Fibroblast of villous mesenchyme (primary cell): ENCODE results near the gene XYLT1. TPM values are rescaled to one million over a fixed set of nuclear protein-coding genes. Genes with fewer than 3 reads are reported as not detected.
"Not testable (repeated sequence)": the region's sequence is repeated elsewhere in the genome, so short reads cannot be mapped to it uniquely, and the experiment has no call there.

ENCODE experiments used
- DNase-seq: peaks from one replicate; pipeline ENCODE4 v3.0.0-alpha.2; 2010; ENCODE audit warnings: low read depth
- H3K4me3 ChIP-seq: 2 replicates; pipeline ENCODE4 v1.5.1; 2011; ENCODE audit warnings: low read depth, mild to moderate bottlenecking, low read length
- total RNA-seq: library from RNA; depleted of rRNA; stranded (reverse); fragments of >200 nt; gene quantifications from 2 replicates; pipeline ENCODE4 v1.2.3, GENCODE V29; 2012
- TF ChIP-seq, protein P1 (sequence below): IDR thresholded peaks from 2 replicates; pipeline ENCODE4 v1.5.1; 2012; ENCODE audit warnings: low read depth, mild to moderate bottlenecking, low read length; ENCODE audit not compliant: insufficient read depth

XYLT1 gene
- total RNA-seq, 1 donor = 2.6 TPM

DNA sequence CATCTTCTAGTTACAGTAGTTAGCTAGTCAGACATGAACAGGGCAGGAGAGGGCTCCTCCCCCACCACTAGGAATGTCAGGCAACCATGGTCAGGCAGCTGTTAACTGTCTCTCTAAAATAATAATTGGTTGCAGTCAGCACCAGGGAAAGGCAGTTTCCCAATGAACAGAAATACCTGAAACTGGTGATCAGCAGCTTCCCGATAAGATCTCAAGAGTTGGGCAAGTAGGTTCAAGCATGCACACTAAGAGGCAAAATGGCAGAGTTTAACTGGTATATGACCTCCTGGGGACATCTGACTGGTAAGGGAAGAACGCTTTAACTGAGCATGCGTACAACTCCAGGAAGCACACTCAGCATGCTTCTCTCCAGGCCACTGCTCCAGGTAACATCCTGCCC lies 12.6 kb upstream of the XYLT1 start:
- TF ChIP-seq, protein P1, sequence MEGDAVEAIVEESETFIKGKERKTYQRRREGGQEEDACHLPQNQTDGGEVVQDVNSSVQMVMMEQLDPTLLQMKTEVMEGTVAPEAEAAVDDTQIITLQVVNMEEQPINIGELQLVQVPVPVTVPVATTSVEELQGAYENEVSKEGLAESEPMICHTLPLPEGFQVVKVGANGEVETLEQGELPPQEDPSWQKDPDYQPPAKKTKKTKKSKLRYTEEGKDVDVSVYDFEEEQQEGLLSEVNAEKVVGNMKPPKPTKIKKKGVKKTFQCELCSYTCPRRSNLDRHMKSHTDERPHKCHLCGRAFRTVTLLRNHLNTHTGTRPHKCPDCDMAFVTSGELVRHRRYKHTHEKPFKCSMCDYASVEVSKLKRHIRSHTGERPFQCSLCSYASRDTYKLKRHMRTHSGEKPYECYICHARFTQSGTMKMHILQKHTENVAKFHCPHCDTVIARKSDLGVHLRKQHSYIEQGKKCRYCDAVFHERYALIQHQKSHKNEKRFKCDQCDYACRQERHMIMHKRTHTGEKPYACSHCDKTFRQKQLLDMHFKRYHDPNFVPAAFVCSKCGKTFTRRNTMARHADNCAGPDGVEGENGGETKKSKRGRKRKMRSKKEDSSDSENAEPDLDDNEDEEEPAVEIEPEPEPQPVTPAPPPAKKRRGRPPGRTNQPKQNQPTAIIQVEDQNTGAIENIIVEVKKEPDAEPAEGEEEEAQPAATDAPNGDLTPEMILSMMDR = no peak
- H3K4me3 ChIP-seq = no peak overlapping the region
- no peak for DNase-seq

DNA sequence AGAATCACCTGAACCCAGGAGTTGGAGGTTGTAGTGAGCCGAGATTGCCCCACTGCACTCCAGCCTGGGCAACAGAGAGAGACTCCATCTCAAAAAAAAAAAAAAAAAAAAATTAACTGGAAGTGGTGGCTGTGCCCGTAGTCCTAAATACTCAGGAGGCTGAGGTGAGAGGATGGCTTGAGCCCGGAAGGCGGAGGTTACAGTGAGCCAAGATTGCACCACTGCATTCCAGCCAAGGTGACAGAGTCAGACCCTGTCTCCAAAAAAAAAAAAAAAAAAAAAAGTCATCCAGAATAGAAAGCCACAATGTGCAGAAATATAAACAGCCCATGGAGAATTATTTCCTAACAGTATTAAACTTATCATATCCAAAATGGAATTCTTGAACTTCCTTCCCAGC lies 11.6 kb upstream of the XYLT1 start:
- DNase-seq, H3K4me3 ChIP-seq: not testable (repeated sequence)

DNA sequence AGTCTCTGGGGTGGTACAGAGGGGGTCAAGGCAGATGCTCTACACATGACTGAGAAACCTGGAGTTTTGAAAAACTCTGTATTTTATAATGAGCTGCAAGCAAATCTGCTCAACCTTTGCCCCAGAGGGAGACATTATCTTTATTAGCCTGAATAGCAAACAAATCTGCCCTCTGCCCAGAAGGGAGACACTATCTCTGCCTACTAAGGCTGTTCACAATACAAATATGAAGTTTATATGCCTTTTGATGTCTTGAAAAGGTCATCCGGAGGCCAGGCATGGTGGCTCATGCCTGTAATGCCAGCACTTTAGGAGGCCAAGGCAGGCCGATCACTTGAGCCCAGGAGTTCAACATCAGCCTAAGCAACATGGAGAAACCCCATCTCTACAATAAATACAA lies 11.0 kb upstream of the XYLT1 start:
- peak; percentile 71 for DNase-seq
- H3K4me3 ChIP-seq = no peak overlapping the region
- TF ChIP-seq, protein P1 = no peak

DNA sequence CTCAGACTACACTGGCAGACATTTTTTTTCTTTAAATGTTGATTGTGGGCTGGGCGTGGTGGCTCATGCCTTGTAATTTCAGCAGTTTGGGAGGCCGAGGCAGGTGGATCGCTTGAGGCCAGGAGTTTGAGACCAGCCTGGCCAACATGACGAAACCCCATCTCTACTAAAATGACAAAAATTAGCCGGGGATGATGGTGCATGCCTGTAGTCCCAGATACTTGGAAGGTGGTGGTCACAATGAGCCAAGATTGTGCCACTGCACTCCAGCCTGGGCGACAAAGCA lies 6.4 kb upstream of the XYLT1 start:
- H3K4me3 ChIP-seq, DNase-seq: not testable (repeated sequence)

DNA sequence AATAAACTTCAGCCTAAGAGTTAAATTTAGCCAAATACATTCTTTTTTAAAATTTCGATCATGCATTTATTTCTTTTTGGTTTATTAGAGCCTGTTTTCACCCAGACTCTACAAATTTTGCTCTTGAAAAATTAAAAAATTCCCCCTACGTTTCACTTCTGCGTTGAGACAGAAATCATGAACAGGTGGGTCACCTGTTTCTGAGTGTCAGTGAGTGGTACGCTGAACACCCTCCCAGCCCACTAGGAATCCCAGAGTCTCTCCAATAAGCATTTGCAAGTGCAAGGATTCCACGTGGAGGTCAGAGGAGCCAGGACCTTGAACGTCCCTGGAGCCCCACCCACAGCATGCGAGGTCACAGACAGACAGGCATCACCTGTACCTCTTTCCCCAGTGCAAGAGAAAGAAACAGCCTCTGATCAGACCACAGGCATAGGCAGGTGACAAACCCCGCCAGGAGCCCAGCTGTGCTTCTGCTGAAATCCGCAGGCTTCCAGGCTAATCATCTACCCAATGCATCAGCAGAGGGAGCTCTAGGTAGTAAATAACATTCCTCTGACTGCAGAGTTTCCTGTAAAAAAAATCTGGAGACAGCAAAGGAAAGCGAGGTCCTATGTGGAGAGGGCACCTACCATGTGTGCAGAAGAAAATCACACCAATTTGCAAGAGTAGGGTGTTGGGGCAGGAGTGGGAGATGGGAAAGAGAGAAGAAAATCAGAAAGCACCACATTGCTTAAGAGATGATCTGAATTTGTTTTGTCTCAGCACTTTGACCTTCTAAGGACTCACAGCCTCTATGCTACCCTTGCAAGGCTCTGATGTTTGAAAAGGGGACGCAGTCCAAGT lies 5.9 kb upstream of the XYLT1 start:
- no peak overlapping the region for H3K4me3 ChIP-seq
- TF ChIP-seq, protein P1 = peak; percentile 68
- peak; percentile 71 for DNase-seq

DNA sequence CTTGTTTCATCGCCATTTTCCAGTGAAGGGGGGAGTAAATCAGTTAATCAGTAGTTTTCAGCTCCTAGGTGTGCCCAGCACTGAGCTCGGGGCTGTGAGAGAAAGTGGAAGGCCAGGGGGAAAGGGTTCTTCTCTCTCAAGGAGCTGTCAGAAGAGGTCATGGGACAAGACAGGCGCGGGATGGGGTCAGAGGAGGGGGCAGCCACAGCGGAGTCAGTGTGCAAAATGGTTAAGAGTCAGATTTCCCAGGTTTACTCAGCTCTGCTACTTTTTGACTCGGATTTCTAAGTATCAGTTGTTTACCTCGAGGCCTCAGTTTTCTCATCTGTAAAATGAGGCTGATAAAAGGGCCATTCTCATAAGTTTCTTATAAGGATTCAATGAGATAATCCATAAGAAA lies 4.3 kb upstream of the XYLT1 start:
- H3K4me3 ChIP-seq = no peak overlapping the region
- DNase-seq = no peak
- TF ChIP-seq, protein P1 = no peak

DNA sequence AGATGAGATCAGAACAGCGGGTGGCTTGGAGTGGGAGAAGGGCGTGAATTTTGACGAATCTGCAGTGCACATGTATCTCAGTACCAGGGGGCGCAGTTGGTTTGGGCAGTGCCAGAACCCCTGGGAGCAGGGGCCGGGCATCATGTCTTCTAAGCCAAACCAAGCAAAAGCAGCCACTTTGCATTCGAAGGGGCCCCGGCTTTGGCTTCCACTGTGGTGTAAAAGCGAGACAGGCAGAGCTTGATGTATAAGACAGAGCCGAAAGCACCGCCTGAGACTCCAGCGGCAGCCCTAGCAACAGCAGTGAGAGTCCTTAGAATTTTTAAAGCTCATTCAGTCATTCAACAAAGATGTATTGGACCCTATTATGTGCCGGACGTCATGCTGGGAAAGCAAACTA lies 3.8 kb upstream of the XYLT1 start:
- TF ChIP-seq, protein P1 = no peak
- no peak for DNase-seq
- H3K4me3 ChIP-seq = no peak overlapping the region

DNA sequence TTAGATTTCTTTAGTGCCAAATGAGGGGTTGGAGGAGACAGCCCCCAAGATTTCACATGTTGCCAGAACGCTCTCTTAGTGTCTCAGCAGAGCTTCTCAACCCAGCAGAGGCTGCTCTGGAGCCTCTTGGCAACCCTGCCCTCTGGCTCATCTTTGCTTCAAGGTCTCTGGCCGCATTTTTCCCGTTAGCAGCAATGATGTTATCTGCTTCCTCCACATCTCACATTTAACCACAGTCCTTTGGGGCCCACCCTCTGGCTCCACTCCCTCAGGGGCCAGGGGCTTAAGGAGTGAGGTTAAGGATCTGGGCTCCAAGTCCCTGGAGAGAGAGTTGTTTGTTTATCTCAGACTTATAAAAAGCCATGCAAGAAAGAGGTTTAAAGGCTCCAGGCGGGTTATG lies 3.3 kb upstream of the XYLT1 start:
- TF ChIP-seq, protein P1 = no peak
- DNase-seq = peak; percentile 78
- H3K4me3 ChIP-seq = no peak overlapping the region
